ENCODE results near the gene ITPKA. TPM values are rescaled to one million over a fixed set of nuclear protein-coding genes. Genes with fewer than 3 reads are reported as not detected.

ITPKA gene
- total and polyA plus RNA-seq, 2 donors (not counting 1 experiment from before 2014, with no cell fraction given) = 0.22 TPM; not detected in 1

GRCh38 chr15:41510728-41511127 lies 17.1 kb downstream of the ITPKA start:
- Histone ChIP-seq H3K79me2 (ENCODE audit: control insufficient read depth, insufficient read depth, low read length) (no peaks in the 10 kb centered on the region), H3K9ac (ENCODE audit: low read length) (no peak overlapping the region), H3K4me3 (ENCODE audit: control extremely low read depth in 1 of 5, extremely low read depth in 1 of 5, insufficient read depth in 1 of 5, low read depth in 2 of 5, low read length in 4 of 5) (no peak overlapping the region), H3K4me1 (ENCODE audit: control insufficient read depth in 2 of 2, insufficient read depth in 2 of 2, low read length in 2 of 2) (peaks cover 30% of the 10 kb centered on the region in 2 donors), H4K20me1 (ENCODE audit: control insufficient read depth, insufficient read depth, low read length, poor library complexity, severe bottlenecking) (peaks cover 4% of the 10 kb centered on the region), H3K36me3 (replicated peaks in 1 of 2; ENCODE audit: control extremely low read depth in 1 of 2, control insufficient read depth in 1 of 2, extremely low read depth in 1 of 2, insufficient read depth in 2 of 2, low read length in 1 of 2) (no peaks in the 10 kb centered on the region), H3K4me2 (replicated peaks; ENCODE audit: low read depth, low read length, poor library complexity, severe bottlenecking) (no peak overlapping the region), H2AFZ (ENCODE audit: insufficient read depth, low read depth, low read length, poor library complexity, severe bottlenecking) (no peak overlapping the region), H3K27me3 (replicated peaks in 1 of 4; ENCODE audit: control extremely low read depth in 1 of 4, control insufficient read depth in 3 of 4, insufficient read depth in 4 of 4, low read length in 3 of 4) (peaks cover 0 to 27% (median 11%) of the 10 kb centered on the region in 4 experiments), H3K9me3 (ENCODE audit: control extremely low read depth in 1 of 3, control insufficient read depth in 2 of 3, insufficient read depth in 1 of 3, low read length in 2 of 3) (peaks cover 0 to 11% (median 0%) of the 10 kb centered on the region in 3 donors), H3K27ac (ENCODE audit: low read length in 2 of 2) (no peak overlapping the region)
- intact Hi-C loops (cut with micrococcal nuclease) = loop anchor here (5.0 kb wide), 1 partner anchor 93 kb away; the partner anchor contains the start of gene RTF1
- Mint-ChIP-seq H3K27ac (no peak overlapping the region), H3K4me3 (peak overlapping the region; percentile 45), H3K9me3 (ENCODE audit: insufficient read depth) (no peaks in the 10 kb centered on the region), H3K27me3 (peaks cover 6% of the 10 kb centered on the region), H3K4me1 (peaks cover 27% of the 10 kb centered on the region)
- POLR2A ChIA-PET = no interaction called here
- TF ChIP-seq, protein P1, sequence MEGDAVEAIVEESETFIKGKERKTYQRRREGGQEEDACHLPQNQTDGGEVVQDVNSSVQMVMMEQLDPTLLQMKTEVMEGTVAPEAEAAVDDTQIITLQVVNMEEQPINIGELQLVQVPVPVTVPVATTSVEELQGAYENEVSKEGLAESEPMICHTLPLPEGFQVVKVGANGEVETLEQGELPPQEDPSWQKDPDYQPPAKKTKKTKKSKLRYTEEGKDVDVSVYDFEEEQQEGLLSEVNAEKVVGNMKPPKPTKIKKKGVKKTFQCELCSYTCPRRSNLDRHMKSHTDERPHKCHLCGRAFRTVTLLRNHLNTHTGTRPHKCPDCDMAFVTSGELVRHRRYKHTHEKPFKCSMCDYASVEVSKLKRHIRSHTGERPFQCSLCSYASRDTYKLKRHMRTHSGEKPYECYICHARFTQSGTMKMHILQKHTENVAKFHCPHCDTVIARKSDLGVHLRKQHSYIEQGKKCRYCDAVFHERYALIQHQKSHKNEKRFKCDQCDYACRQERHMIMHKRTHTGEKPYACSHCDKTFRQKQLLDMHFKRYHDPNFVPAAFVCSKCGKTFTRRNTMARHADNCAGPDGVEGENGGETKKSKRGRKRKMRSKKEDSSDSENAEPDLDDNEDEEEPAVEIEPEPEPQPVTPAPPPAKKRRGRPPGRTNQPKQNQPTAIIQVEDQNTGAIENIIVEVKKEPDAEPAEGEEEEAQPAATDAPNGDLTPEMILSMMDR (IDR thresholded peaks at IDR 0.05) = no peak
- TF ChIP-seq EZH2 (IDR thresholded peaks at IDR 0.05; ENCODE audit: borderline replicate concordance, insufficient read depth, low read depth, low read length, poor library complexity, severe bottlenecking) = no peak
- ATAC-seq (ENCODE audit: low read depth) (no peak), DNase-seq (no peak)
- CTCF ChIA-PET = interaction anchor here (1.3 kb wide), 1 partner anchor 45 kb away, joined by 3 read pairs; no protein-coding TSS in a partner anchor
- WGBS (ENCODE audit: insufficient coverage) = 84% methylated on average over 4 of the region's 7 CpGs

- H3K4me1 Mint-ChIP-seq = peaks cover 27% of the 10 kb centered on the region
- ChIA-PET CTCF (interaction anchor here (1.3 kb wide), 1 partner anchor 46 kb away, joined by 3 read pairs; no protein-coding TSS in a partner anchor), POLR2A (no interaction called here)
- Histone ChIP-seq H3K4me1 (ENCODE audit: control insufficient read depth in 2 of 2, insufficient read depth in 2 of 2, low read length in 2 of 2) (peaks cover 30% of the 10 kb centered on the region in 2 donors), H3K36me3 (replicated peaks in 1 of 2; ENCODE audit: control extremely low read depth in 1 of 2, control insufficient read depth in 1 of 2, extremely low read depth in 1 of 2, insufficient read depth in 2 of 2, low read length in 1 of 2) (no peaks in the 10 kb centered on the region), H3K9me3 (ENCODE audit: control extremely low read depth in 1 of 3, control insufficient read depth in 2 of 3, insufficient read depth in 1 of 3, low read length in 2 of 3) (peaks cover 0 to 11% (median 0%) of the 10 kb centered on the region in 3 donors), H3K4me2 (replicated peaks; ENCODE audit: low read depth, low read length, poor library complexity, severe bottlenecking) (peak overlapping the region; percentile 99), H4K20me1 (ENCODE audit: control insufficient read depth, insufficient read depth, low read length, poor library complexity, severe bottlenecking) (peaks cover 4% of the 10 kb centered on the region), H2AFZ (ENCODE audit: insufficient read depth, low read depth, low read length, poor library complexity, severe bottlenecking) (peak overlapping the region; percentile 76), H3K27ac (ENCODE audit: low read length in 2 of 2) (no peak overlapping the region), H3K9ac (ENCODE audit: low read length) (peak overlapping the region; percentile 74), H3K79me2 (ENCODE audit: control insufficient read depth, insufficient read depth, low read length) (no peaks in the 10 kb centered on the region), H3K4me3 (ENCODE audit: control extremely low read depth in 1 of 5, extremely low read depth in 1 of 5, insufficient read depth in 1 of 5, low read depth in 2 of 5, low read length in 4 of 5) (peak overlapping the region in 2 of 5 experiments; percentile 51 to 76), H3K27me3 (replicated peaks in 1 of 4; ENCODE audit: control extremely low read depth in 1 of 4, control insufficient read depth in 3 of 4, insufficient read depth in 4 of 4, low read length in 3 of 4) (peaks cover 0 to 27% (median 11%) of the 10 kb centered on the region in 4 experiments)
- no peaks in the 10 kb centered on the region for H3K9me3 Mint-ChIP-seq (ENCODE audit: insufficient read depth)
- H3K4me3 Mint-ChIP-seq = no peak overlapping the region
- intact Hi-C loops (cut with micrococcal nuclease) = loop anchor here (5.0 kb wide), 1 partner anchor 94 kb away; the partner anchor contains the start of gene RTF1
- 7% methylated on average over 55 of the region's 56 CpGs for WGBS (ENCODE audit: insufficient coverage)
- ATAC-seq (ENCODE audit: low read depth) = no peak
- DNase-seq = no peak
- TF ChIP-seq, protein P1 (IDR thresholded peaks at IDR 0.05) = no peak
- TF ChIP-seq EZH2 (IDR thresholded peaks at IDR 0.05; ENCODE audit: borderline replicate concordance, insufficient read depth, low read depth, low read length, poor library complexity, severe bottlenecking) = no peak
- no peak overlapping the region for H3K27ac Mint-ChIP-seq
- peaks cover 6% of the 10 kb centered on the region for H3K27me3 Mint-ChIP-seq
These were observed 17.7 kb downstream of the ITPKA start for GRCh38 chr15:41511331-41511898.

Data from B cell (primary cell).